CD1c-positive myeloid dendritic cell (primary cell): ENCODE results near the gene UTP15.
A peak's percentile ranks its signal among the peaks of the same experiment; 100 is the strongest.

Source experiments
- DNase-seq: peaks from one replicate; pipeline ENCODE4 v3.0.0-alpha.2; 2016; ENCODE audit errors: extremely low spot score

UTP15 gene, protein sequence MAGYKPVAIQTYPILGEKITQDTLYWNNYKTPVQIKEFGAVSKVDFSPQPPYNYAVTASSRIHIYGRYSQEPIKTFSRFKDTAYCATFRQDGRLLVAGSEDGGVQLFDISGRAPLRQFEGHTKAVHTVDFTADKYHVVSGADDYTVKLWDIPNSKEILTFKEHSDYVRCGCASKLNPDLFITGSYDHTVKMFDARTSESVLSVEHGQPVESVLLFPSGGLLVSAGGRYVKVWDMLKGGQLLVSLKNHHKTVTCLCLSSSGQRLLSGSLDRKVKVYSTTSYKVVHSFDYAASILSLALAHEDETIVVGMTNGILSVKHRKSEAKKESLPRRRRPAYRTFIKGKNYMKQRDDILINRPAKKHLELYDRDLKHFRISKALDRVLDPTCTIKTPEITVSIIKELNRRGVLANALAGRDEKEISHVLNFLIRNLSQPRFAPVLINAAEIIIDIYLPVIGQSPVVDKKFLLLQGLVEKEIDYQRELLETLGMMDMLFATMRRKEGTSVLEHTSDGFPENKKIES

DNA sequence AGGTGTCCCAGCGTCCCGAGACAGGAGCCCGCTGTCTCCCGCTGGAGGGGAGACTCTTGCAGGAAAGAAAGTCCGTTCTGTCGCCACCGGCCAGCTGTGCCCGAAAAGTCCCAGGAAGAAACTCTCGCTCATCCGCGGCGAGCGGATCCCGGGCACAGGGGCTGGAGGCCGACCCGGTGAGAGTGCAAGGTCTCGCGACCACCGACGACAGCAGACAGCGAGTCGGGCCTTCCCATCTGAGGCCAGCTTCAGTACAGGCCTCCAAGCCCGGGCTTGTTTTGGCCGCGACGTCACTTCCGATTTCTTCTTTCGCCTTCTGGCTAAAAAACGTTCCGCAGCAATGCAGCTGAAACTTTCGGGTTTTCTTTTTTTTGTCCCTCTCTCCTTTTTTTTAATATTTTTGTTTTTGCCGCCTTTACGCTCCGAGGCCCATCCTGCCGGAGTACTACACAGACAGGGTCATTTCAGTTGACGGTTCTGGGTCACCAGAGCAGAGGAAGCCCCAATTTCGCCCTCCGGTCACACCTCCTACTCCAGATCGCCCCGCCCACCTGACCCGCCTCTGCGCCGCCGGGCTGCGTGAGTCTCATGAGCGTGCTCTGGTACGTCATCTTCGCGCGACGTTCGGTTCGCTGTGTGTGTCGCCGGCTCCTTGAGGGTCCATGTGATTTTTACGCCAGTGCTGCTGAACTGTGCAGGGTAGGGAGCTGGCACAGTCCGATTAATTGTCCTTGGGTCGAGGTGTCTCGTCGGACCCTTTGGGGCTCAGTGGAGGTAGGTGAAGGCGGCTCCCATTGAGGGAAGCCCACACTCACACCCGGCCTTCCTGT is at the start of gene UTP15, which contains the start of gene ANKRA2:
TSS of gene UTP15 (plus strand) at position 605 of the 830 bp plus-strand sequence. CDS start 1,602 bp downstream, outside the sequence.
TSS of gene ANKRA2 (minus strand) at position 501 of the 830 bp plus-strand sequence. CDS start 2,758 bp downstream, outside the sequence.
- DNase-seq = peak; percentile 100

DNA sequence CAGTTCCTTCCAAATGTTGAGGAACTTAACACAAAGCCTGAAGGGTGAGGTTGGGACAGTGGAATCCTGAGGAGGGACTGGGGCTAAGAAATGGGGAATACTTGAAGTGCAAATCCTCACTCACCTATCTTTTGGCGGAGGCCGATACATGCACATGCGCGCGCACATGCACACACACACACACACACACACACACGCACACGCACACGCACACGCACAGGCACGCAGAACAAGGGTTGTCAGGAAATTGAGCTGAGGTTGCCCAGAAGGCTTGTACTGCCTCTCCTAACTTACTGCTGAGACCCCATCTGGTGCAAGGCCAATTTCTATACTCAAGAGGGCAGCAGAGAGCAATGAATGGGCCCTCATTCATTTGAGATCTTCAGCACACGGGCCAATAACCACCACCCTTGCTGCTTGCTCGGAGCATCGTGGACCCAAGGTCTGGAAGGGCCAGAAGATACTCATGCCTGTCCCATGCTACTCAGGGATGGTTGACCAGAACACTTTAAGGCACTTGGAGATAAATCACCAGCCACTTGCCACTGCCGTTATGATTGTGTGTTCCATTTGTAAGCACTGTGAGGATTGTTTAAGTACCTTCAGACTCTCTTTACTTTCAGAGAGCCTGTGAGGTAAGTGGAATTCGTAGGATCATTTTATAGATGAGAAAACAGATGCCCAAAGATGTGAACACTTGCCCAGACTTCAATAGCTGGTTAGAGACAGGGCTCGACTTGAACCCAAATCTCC is 45.8 kb upstream of the UTP15 start:
- peak; percentile 81 for DNase-seq

DNA sequence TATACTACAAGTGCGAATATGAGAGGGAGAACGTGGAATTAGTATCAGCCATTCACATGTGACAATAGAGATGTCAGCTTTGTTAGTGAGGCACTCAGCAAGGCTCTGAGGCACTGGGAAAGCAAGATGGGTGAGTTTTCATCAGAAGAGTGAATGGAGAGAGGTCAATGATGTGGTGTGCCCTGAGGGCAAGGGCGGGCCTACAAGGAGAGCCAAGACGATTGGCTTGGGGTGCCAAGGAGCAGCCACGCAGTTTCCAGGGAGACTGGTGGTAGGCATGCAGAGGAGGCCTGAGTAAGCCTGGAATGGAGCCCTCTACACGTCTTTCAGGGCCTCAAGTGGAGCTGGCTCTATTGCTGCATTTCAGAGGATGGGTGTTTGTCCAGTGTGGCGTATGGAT is 42.6 kb upstream of the UTP15 start:
- DNase-seq = no peak

DNA sequence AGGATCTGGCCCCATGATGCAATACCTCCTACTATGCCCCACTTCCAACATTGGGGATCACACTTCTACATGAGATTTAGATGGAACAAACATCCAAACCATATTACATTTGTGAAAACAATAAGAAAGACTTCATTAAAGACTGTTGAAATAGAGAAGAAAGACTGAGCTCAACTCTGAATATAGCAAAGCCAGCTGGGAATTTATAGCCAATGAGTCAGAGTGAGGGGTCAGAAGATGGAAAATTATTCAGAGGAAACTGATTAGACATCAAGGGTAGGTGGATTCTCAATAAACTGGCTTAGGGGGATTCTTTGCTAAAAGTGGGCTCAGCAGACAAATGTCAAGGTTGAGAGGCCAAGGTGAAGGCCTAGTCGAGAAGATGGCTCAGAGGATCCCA is 41.7 kb upstream of the UTP15 start:
- DNase-seq = no peak

DNA sequence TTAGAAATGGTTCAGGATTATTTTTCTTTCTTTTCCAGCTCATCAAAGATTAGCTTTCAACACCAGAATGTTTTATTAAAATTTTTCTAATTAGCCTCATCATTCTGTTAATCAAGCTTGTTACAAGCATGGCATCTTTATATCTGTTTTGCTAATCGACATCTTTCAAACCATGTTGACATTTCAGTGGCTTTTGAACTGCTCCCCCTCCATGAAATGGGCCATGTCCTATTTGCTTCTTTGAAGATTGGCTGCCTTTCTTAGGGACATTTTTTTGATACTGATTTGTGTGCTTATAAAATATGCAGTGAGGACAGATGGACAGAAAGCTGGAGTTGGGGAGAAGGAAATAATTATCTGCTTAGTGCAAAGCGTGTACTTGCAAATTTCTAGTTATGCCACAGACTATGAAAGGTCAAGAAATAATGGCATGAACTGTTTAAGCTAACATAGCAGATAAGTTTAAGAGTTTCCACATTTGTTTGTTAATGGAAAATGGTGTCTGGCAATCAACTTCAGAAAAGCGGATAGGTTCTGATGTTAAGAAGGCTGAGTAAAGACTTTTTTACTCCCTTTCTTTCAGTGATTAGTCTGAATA is 39.8 kb upstream of the UTP15 start:
- no peak for DNase-seq

DNA sequence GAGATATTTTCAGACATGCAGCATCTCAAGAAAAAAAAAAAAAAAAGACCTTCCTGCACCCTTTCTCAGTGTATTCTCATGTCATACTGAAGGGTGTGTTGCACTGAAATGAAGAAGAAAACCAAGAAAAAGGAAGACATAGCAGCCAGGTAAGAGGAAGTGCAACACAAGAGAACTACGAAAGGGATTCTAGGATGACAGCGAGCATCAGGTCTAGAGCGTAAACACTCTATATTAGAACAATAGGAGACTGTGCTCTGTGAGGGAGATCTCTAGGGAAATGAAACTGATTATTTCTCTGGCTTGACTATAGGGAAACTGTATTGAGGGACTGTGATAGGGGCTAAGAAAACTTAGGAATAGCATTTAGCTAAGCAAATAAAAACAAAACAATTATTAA is 37.3 kb upstream of the UTP15 start:
- DNase-seq = no peak

DNA sequence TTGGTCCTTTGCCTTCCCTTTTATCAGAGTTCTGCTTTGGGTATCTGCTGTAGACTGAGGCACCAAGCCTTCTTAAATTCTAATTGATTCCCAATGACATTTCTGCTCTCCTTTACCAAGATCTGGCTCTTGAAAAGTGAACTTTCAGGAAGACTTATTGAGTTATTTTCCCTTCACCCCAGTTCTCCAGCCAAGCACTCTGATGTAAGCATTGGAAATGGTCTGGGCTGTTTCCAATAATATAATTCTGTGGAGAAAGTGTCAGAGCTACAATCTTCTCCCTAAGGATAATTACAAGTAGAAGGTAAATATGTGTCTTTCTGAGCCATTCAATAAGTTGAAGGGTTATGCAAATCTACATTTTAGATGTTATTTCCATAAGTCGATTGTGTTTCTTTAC is 36.5 kb upstream of the UTP15 start:
- DNase-seq = no peak

DNA sequence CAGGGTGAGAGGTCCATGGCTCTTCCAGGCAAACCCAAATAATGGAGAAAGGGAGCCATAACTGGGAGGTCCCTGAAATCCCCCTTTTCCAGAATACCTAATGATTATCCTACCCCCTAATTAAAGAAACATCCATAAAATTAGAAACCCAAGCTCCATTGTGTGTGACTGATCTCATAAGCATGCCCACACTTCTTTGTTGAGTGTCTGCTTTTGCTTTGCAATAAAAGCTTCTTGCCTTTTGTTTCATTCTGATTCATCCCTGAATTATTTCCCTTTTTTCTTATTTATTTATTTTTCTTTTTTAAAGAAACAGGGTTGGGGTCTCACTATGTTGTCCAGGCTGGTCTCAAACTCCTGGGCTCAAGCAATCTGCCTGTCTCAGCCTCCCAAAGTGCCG is 34.2 kb upstream of the UTP15 start:
- DNase-seq = peak; percentile 13

DNA sequence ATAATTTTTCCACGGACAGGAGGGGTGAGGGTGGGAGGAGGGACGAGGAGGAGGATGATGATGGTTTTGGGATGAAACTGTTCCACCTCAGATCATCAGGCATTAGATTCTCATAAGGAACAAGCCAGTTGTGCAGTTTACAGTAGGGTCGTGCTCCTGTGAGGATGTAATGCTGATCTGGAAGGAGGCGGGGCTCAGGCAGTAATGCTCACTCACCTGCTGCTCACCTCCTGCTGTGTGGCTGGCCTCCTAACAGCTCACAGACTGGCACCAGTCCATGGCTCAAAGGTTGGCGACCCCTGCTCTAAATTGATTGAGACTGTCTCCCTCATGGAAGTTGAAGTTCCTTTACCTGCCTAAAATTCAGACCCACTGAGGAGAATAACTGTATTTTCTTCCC is 33.3 kb upstream of the UTP15 start:
- no peak for DNase-seq

DNA sequence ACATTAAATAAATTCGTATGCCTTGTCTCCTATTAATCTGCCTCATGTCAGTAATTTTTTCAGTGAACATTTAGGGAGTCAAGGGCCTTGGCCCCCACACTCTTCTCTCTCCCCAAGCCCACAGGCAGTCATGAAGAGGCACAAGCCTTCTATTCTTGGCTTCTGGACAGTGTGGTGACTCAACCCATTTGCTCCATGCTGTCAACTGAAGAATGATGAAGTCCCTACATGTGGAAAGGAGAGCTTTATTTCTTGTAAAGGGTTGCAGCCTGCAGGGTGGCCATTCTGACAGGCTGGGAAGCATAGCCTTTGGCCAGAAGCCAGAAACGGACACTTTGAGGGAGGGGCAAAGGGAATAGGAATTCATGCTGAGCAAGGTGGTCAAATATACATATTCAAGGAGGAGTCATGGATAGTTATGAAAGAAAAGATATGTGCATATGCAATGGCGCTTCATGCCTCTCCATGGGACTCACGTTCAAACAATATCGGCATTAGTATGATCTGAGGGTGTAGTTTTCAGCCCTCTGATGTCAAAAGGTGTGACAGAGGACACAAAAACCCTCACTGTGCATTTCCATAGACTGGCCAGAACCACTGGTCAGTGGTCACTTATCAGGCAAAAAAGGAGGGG is 31.4 kb upstream of the UTP15 start:
- no peak for DNase-seq

DNA sequence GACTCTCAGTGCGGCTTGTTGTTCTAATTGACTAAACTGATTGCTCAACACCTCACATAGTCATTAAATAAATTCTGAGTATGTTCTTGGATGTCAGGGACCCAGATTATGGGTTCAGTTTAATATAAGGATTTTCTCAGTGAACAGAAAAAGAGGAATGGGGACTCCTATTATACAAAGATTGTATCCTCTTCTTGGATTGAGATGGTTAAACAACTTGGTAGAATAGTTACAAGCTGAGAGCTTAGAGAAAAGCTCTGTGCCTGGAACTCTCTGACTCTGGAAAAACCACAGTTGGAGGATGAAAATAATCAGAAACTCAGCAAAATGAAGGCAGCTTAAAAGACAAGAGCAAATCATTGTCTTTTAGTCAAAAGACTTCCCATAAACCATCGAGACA is 30.6 kb upstream of the UTP15 start:
- no peak for DNase-seq

DNA sequence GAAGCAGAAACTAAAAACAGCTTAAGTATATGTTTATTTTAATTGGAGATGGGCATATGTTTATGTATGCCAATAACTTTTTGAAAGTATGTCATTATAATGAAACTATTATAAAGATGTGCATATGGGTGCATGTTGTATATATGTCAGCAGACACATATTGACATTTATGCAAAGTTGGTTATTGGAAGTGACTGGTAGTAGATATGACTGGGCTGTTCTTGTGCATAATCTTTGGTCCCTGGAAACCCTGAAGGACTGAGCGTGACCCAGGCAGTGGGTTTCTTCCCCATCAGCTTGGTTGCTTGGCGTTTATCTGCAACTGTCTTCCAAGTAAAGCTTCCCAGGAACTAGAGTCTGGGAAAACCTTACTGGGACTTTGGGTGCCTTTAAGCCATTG is 25.8 kb upstream of the UTP15 start:
- DNase-seq = no peak

DNA sequence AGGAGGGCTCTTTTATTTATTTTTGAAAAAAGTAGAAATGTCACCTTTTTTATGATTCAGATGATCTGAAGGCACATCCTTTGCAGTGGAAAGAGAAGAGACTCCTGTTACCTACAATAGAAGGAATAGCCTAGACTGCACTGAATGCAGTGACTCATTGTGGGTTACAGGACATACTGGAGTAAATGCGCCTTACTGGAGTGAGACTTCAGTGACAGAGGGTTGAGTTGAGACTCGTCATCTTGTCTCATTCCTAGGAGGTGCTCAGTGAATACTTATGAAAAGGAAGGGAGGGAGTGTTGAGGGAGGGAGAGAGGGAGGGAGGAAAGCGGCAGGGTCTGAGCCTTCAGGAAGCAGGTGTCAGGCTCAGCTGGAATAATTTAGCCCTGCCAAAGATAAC is 25.4 kb upstream of the UTP15 start:
- DNase-seq = no peak

DNA sequence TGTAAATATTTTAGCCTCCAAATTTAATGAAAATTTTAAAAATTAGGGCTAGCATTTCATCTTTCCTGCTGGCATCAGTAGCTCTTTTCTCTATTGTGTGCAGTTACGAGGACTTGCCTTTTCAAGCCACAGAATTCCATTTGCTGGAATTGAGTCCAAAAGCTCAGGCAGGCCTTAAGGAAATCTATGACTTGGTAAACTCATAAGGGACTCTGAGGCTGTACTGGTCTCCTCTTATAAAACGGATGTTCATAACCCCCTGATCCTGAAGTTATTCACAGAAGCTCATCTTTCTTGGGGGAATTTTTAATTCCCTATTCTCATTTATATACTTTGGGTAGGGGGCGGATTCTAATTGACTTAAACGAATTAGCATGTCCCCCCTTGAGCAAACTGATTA is 23.5 kb upstream of the UTP15 start:
- no peak for DNase-seq

DNA sequence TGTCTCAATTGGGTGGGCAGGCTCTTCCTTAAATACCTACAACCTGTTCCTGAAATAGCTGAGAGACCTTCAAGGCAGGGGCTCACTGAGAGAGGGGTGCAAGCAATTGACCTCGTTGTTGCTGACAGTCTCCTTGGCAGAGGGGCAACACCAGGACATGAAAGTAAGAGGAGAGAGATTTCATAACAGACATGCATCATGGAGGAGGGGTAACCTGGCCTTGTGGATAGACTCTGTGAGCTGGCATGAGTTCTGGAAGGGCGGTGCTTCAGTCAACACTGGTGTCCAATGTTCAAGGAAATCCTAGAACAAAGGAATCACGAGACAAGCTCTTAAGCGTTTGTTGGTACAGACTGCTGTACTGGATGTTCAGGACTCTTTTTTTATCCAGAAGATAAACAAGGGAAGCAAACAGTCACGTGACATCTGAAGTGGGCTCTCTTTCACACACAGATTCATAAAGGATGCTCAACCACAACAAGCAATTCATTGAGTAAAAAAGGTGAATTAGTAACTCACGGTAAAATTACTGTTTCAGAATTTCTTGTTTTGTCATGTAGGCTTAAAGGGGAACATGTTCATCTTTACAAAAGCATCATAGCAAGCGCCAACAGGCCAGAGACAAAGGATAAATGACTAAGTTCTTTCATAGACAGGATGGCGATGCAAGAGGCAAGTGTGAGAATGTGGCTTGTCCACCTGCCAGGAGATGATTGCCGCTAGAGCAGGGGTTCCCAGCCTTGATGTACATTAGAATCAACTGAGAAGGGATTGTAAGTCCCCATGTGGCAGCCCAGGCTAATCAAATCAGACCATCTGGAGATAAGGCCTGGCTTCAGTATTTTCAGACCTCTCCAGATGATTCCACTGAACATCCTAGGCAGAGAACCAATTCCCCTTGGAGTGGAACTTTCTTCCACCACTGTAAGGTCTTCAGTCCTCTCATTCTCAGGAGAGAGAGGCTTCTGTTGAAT is 20.8 kb upstream of the UTP15 start:
- DNase-seq = no peak

DNA sequence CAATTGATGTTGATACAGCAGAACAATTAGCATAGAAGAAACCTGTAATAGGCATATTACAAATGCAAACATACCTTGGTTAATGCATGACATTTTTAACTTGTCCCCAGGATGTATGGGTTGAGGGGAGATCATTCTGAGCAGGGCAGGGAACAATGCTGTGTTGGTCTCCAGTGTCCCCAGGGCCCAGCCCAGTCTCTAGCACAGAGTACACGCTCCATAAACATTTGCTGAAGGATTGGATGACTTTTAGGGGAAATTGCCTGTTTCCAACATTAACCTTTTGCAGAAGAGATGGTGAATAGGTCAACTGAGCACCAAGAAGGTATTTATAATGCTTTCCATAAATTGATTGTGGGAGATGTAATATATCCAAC is 20.2 kb upstream of the UTP15 start:
- no peak for DNase-seq

DNA sequence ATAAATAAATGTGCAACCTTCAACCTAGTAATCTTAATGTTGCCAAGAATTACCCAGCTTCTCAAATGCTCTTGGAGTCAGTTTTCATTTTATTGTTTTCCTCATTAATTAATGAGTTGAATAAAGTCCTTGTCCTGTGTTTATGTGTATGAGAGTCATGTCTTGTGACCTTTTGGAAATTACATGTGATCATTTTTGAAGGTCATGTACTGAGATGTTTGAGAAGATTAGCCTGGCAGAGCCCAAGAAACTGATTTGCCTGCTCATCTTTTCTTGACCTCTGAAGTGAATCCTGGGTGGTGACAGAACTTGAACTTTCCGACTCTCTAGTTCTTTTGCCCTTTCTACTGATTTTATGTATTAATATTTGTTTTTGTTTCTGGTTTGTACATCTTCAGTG is 15.5 kb upstream of the UTP15 start:
- DNase-seq = no peak

DNA sequence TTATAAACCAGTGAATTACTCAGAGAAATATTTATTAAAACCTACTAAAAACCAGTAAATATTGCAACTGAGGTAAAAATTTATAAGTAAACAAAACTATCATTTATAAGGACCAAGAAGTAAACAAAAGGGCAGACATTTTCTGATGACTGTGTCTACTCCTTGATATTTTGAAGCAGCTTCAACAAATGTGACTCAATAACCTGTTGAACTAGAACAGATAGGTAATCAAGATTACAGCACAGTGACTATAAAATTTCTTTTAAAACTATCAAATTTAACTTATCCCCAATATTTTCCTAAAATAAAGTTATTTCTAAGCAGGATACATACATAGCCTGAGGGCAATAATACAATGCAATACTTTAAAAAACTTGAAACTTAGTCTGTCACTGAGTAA is 12.9 kb upstream of the UTP15 start:
- DNase-seq = no peak

DNA sequence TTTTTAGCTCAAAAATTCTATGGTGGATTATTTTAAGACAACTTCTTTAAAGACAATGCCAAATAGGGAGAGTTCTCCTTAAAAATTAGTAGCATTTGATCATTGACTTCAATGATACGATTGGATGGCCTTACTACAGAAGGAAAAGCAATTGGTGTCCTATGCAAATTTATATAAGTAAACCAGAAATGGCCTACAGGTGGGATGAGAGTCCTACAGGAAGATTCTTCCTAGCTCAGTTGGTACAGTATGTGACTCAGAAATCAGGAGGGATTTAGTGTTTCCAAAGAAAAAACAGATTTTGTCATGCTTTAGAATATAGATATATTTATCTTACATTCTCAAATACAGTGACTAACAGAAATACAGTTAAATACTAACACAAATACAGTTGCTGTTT is 6.6 kb upstream of the UTP15 start:
- DNase-seq = no peak

DNA sequence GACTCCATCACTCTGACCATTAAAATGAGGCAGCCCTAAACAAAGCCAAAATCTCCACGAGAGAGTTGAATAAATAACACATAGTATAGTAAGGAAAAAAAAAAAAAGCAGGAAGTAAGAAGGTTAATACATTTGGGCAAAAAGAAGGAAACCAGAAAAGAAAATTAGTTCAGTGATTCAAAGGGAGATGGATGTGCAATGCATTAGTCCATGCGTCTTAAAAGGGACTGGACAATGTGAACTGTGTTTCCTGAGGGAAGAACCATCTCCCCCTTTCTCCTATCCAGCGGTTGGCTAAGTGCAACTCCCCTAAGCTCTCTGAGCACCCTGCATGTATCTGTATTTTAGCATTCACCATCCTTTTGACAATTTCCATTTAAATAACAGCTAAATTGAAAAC is 1.5 kb upstream of the UTP15 start:
- DNase-seq = no peak
